Sigmoid colon (tissue), 7 donors: ENCODE data around the gene TMEM229B. TPM values are rescaled to one million over a fixed set of nuclear protein-coding genes. Genes with fewer than 3 reads are reported as not detected.
A peak's percentile ranks its signal among the peaks of the same experiment; 100 is the strongest.

Experiments
- DNase-seq: peaks from one replicate; pipeline ENCODE4 v3.0.0-alpha.2; 2019
- H3K27ac ChIP-seq, 4 donors: fragments of 200-600 bp; sonication (generic); one replicate each; pipeline ENCODE4 v1.5.1; 2016 to 2019; ENCODE audit warnings: mild to moderate bottlenecking in 1 of 4
- H3K27me3 ChIP-seq, 3 donors: fragments of 200-600 bp; sonication (generic); one replicate each; pipeline ENCODE4 v1.5.1; 2019; ENCODE audit warnings: mild to moderate bottlenecking in 1 of 3
- H3K36me3 ChIP-seq, 4 donors: fragments of 200-600 bp; sonication (generic); one replicate each; pipeline ENCODE4 v1.5.1; 2016 to 2019
- H3K4me1 ChIP-seq, 4 donors: fragments of 200-600 bp; sonication (generic); one replicate each; pipeline ENCODE4 v1.5.1; 2017 to 2019
- H3K4me3 ChIP-seq, 4 donors: fragments of 200-600 bp; sonication (generic); one replicate each; pipeline ENCODE4 v1.5.1; 2017 to 2019; ENCODE audit warnings: mild to moderate bottlenecking in 2 of 4, moderate library complexity in 1 of 4
- H3K9me3 ChIP-seq, 4 donors: fragments of 200-600 bp in 3 of 4; sonication (generic) in 3 of 4; one replicate each; pipeline versions ENCODE4 v1.5.1 to v1.6.1; 2013 to 2019
- EP300 ChIP-seq, 4 donors: sonication (generic); formaldehyde crosslinking; IDR thresholded peaks; one replicate each; pipeline ENCODE4 v1.6.1; 2017; ENCODE audit warnings: antibody characterized with exemption in 4 of 4
- POLR2A ChIP-seq, 2 donors: fragments of 450-650 bp; IDR thresholded peaks; one replicate each; pipeline ENCODE4 v1.6.1; 2016; ENCODE audit warnings: antibody characterized with exemption in 2 of 2, mild to moderate bottlenecking in 2 of 2, moderate library complexity in 2 of 2
- POLR2AphosphoS5 ChIP-seq, 4 donors: sonication (generic); formaldehyde crosslinking; IDR thresholded peaks; one replicate each; pipeline ENCODE4 v1.6.1; 2017; ENCODE audit warnings: antibody characterized with exemption in 4 of 4
- WGBS, 2 donors: extraction: QIAGEN DNeasy Blood & Tissue Kit; methylation state at CpG; one replicate each; pipeline ENCODE4 v1.1.7; 2013; 5-methylcytosine and 5-hydroxymethylcytosine counted together
- intact Hi-C: fragments of 100-400 bp; cut with DNase I; formaldehyde crosslinking; loops from one replicate; pipeline ENCODE4 v1.15.1; 2023
- polyA plus RNA-seq, 3 donors: library from polyadenylated mRNA; stranded (reverse); fragments of 200-250 nt; gene quantifications; one replicate each; pipeline ENCODE4 v1.2.3, GENCODE V29; 2013
- total RNA-seq, 4 donors: library from RNA; depleted of rRNA; stranded (reverse); fragments of >200 nt; gene quantifications; one replicate each; pipeline ENCODE4 v1.1.0, GENCODE V29; 2016
- TF ChIP-seq, protein P1 (sequence below), 4 experiments: fragments of 450-650 bp in 3 of 4; fragments of 200-600 bp in 1 of 4; IDR thresholded peaks; one replicate each; pipeline ENCODE4 v1.5.1; 2016 to 2019; ENCODE audit warnings: antibody characterized with exemption in 4 of 4, mild to moderate bottlenecking in 3 of 4, moderate library complexity in 2 of 4
- donor health status: healthy with polysubstance abuse.
- donor health status: Bipolar disorder and iron deficiency.
- donor health status: healthy.

Gene TMEM229B
- total and polyA plus RNA-seq, 7 donors = 1.2 to 16.4 (median 6.1) TPM

GRCh38 chr14:67429510-67430205, 58.9 kb downstream of the TMEM229B start:
- Histone ChIP-seq H3K27me3 (peaks cover 0 to 4% (median 0%) of the 10 kb centered on the region in 3 donors), H3K4me3 (no peak overlapping the region), H3K9me3 (no peaks in the 10 kb centered on the region), H3K4me1 (peaks cover 0 to 35% (median 16%) of the 10 kb centered on the region in 4 donors), H3K27ac (no peak overlapping the region), H3K36me3 (no peaks in the 10 kb centered on the region)
- no peak for DNase-seq
- intact Hi-C loops = loop anchor here (5.0 kb wide), 2 partner anchors 83 to 273 kb away; partner anchors contain the start of gene RDH12
- 86 to 87% methylated on average over 9 of the region's 9 CpGs for WGBS, 2 donors
- TF ChIP-seq, protein P1, sequence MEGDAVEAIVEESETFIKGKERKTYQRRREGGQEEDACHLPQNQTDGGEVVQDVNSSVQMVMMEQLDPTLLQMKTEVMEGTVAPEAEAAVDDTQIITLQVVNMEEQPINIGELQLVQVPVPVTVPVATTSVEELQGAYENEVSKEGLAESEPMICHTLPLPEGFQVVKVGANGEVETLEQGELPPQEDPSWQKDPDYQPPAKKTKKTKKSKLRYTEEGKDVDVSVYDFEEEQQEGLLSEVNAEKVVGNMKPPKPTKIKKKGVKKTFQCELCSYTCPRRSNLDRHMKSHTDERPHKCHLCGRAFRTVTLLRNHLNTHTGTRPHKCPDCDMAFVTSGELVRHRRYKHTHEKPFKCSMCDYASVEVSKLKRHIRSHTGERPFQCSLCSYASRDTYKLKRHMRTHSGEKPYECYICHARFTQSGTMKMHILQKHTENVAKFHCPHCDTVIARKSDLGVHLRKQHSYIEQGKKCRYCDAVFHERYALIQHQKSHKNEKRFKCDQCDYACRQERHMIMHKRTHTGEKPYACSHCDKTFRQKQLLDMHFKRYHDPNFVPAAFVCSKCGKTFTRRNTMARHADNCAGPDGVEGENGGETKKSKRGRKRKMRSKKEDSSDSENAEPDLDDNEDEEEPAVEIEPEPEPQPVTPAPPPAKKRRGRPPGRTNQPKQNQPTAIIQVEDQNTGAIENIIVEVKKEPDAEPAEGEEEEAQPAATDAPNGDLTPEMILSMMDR (IDR thresholded peaks at IDR 0.05) = no peak
- TF ChIP-seq EP300 (IDR thresholded peaks at IDR 0.05) = no peak
- TF ChIP-seq POLR2AphosphoS5 (IDR thresholded peaks at IDR 0.05) = no peak
- no peak for TF ChIP-seq POLR2A (IDR thresholded peaks at IDR 0.05)

DNA sequence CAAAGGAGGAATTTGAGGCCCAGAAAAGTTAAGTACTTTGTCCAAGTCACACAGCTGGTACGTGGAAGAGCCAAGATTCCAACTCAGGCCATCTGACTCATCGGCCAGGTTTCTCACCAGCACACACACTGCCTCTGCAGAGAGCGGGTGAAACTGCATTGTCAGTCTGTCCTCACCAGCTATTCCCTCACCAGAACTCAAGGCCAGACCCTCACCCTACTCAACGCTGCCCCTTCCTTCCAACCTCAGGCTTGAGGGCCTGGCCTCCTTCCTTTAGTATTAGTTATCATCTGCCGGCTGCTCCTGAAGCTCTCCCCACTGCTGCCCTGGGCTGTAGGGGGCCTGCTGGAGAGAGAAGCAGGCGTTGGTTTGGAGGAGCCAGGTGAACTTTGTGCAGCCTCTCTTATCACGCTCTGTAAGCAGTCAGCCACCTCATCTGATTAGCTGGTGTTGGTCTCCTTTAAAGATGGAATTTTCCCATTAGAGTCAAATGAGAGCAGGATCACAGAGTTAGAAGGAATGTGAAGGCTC, 60.0 kb downstream of the TMEM229B start:
- Histone ChIP-seq H3K4me3 (no peak overlapping the region), H3K36me3 (no peaks in the 10 kb centered on the region), H3K27ac (no peak overlapping the region), H3K4me1 (peaks cover 0 to 35% (median 16%) of the 10 kb centered on the region in 4 donors), H3K27me3 (peaks cover 0 to 4% (median 0%) of the 10 kb centered on the region in 3 donors), H3K9me3 (no peaks in the 10 kb centered on the region)
- DNase-seq = no peak
- 25 to 75% methylated on average over 7 of the region's 7 CpGs for WGBS, 2 donors
- TF ChIP-seq EP300 (IDR thresholded peaks at IDR 0.05) (no peak), POLR2A (IDR thresholded peaks at IDR 0.05) (no peak), POLR2AphosphoS5 (IDR thresholded peaks at IDR 0.05) (no peak)
- TF ChIP-seq, protein P1 (IDR thresholded peaks at IDR 0.05) = no peak
- intact Hi-C loops = loop anchor here (5.0 kb wide), 2 partner anchors 84 to 274 kb away; partner anchors contain the start of gene RDH12

DNA sequence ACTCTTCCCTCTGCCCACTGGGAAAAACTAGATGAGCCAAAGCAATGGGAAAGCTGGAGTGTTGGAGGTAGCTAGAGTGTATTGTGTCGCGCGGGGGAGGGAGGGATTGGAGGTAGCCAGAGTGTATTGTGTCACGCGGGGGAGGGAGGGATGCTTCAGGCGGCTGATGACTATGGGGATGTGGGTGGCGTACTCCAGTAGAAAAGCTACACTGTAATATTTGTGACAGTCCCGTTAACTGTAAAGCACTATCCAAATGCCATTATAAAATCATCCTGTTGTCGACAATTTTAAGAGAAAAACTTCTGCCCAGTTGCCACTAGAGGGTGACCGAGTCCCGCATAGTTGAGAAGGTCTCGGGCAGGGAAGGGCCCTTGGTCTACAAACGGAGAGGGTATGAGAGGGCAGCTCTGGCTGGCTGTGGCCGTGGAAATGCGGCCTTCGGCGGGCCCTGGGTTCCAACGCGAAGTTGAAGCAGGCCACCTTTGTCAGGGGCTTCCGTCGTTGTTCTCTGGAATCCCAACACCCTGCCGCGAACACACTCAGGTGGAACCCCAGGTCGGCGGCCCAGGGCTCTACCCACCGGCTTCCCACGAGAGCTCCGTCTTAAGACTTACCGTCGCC, 61.4 kb downstream of the TMEM229B start:
- WGBS, 2 donors = 36 to 41% methylated on average over 30 of the region's 30 CpGs
- Histone ChIP-seq H3K9me3 (no peaks in the 10 kb centered on the region), H3K27me3 (peaks cover 0 to 4% (median 0%) of the 10 kb centered on the region in 3 donors), H3K4me3 (no peak overlapping the region), H3K27ac (no peak overlapping the region), H3K4me1 (peaks cover 0 to 25% (median 8%) of the 10 kb centered on the region in 4 donors), H3K36me3 (no peaks in the 10 kb centered on the region)
- peak; percentile 86 for DNase-seq
- intact Hi-C loops = loop anchor here (1.0 to 5.0 kb wide), 3 partner anchors 85 to 275 kb away; partner anchors contain the start of gene RDH12
- TF ChIP-seq, protein P1 (IDR thresholded peaks at IDR 0.05) = peak; percentile 79 to 85 (median 83)
- TF ChIP-seq POLR2AphosphoS5 (IDR thresholded peaks at IDR 0.05) = no peak

- peaks cover 0 to 18% (median 0%) of the 10 kb centered on the region in 4 donors for H3K4me1 ChIP-seq
- intact Hi-C loops = loop anchor here (5.0 kb wide), 2 partner anchors 86 to 276 kb away; partner anchors contain the start of gene RDH12
- H3K27me3 ChIP-seq = peaks cover 0 to 4% (median 0%) of the 10 kb centered on the region in 3 donors
- H3K36me3 ChIP-seq = no peaks in the 10 kb centered on the region
- H3K27ac ChIP-seq = no peak overlapping the region
- TF ChIP-seq EP300 (IDR thresholded peaks at IDR 0.05) = no peak
- TF ChIP-seq POLR2AphosphoS5 (IDR thresholded peaks at IDR 0.05) = no peak
- TF ChIP-seq POLR2A (IDR thresholded peaks at IDR 0.05) = no peak
- TF ChIP-seq, protein P1 (IDR thresholded peaks at IDR 0.05) = no peak
- peak; percentile 28 for DNase-seq
- WGBS, 2 donors = 90 to 91% methylated on average over 8 of the region's 8 CpGs
- H3K9me3 ChIP-seq = no peaks in the 10 kb centered on the region
- no peak overlapping the region for H3K4me3 ChIP-seq
These were observed 62.4 kb downstream of the TMEM229B start for GRCh38 chr14:67426161-67426560.
